ENCODE data around the gene ATP6V0A1.
"Not testable (repeated sequence)": the region's sequence is repeated elsewhere in the genome, so short reads cannot be mapped to it uniquely, and the experiment has no call there.

Gene ATP6V0A1

DNA sequence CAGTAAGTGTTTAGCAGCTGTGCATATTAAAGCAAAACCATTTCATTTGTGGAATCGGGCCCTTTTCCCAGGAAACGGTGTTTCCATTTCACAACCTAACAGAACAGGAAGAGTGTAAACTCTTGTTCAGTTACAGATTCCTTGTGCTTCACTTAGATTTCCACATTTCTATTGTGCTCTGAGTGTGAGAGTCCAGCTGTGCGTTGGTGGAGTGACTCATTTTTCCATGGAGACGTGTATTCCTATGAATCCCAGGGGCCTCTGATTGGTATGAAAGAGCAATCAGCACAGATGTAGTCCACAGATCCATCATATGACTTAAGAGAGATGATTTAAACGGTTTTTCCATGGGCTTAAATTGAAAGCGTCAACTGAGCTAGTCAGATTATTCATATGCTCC lies 22.3 kb upstream of the ATP6V0A1 start:
- no peak for DNase-seq (ENCODE audit: low read depth in 1 of 2, low spot score in 1 of 2)

DNA sequence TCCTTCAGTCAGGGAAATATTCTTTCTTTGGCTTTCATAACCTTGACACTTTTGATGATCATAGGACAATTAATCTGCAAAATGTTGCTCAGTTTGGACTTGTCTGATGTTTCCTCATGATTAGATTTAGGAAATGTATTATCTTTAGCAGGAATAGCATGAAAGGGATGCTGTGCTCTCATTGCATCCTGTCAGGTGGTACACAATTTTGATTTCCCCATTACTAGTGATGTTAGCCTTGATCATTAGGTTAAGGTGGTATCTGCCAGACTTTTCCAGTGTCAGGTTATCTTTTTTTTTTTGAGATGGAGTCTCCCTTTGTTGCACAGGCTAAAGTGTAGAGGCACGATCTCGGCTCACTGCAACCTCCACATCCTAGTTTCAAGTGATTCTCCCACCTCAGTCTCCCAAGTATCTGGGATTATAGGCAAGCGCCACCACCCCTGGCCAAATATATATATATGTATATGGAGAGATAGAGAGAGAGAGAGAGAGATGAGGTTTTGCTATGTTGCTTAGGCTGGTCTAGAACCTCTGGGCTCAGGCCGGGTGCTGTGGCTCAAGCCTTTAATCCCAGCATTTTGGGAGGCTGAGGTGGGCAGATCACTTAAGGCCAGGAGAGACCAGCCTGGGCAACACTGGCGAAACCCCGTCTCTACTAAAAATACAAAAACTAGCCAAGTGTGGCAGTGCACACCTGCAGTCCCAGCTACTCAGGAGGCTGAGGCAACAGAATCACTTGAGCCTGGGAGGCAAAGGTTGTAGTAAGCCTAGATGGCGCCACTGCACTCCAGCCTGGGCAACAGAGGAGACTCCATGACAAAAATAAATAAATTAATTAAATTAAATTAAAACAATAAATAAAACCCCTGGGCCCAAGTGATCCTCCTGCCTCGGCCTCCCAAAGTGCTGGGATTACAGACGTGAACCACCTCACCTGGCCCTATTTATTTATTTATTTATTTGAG lies 19.8 kb upstream of the ATP6V0A1 start:
- no peak for DNase-seq (ENCODE audit: low read depth in 1 of 2, low spot score in 1 of 2)

- DNase-seq (ENCODE audit: low read depth in 1 of 2, low spot score in 1 of 2): no peak
These were observed 17.1 kb upstream of the ATP6V0A1 start for GRCh38 chr17:42441371-42442195.

GRCh38 chr17:42442196-42442565 lies 16.5 kb upstream of the ATP6V0A1 start:
- no peak for DNase-seq (ENCODE audit: low read depth in 1 of 2, low spot score in 1 of 2)

DNA sequence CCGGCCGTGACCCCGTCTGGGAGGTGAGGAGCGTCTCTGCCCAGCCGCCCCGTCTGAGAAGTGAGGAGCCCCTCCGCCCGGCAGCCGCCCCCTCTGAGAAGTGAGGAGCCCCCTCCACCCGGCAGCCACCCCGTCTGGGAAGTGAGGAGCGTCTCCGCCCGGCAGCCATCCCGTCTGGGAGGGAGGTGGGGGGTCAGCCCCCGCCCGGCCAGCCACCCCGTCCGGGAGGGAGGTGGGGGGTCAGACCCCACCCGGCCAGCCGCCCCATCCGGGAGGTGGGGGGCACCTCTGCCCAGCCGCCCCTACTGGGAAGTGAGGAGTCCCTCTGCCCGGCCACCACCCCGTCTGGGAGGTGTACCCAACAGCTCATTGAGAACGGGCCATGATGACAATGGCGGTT lies 9.5 kb upstream of the ATP6V0A1 start:
- not testable (repeated sequence) for DNase-seq (ENCODE audit: low read depth in 1 of 2, low spot score in 1 of 2)

DNA sequence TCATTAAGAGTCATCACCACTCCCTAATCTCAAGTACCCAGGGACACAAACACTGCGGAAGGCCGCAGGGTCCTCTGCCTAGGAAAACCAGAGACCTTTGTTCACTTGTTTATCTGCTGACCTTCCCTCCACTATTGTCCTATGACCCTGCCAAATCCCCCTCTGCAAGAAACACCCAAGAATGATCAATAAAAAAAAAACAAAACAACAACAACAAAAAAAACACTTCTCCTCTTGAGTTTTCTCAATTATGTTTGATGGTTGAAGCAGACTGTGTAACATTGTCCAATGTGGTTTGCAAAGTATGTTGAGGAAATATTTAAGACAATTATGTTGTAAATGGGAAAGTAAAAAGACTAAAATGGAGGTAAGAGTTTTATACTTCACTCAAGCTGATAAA lies 8.8 kb upstream of the ATP6V0A1 start:
- DNase-seq (ENCODE audit: low read depth in 1 of 2, low spot score in 1 of 2): not testable (repeated sequence)

- DNase-seq (ENCODE audit: low read depth in 1 of 2, low spot score in 1 of 2): not testable (repeated sequence)
These were observed 7.4 kb upstream of the ATP6V0A1 start for GRCh38 chr17:42451270-42451669.

DNA sequence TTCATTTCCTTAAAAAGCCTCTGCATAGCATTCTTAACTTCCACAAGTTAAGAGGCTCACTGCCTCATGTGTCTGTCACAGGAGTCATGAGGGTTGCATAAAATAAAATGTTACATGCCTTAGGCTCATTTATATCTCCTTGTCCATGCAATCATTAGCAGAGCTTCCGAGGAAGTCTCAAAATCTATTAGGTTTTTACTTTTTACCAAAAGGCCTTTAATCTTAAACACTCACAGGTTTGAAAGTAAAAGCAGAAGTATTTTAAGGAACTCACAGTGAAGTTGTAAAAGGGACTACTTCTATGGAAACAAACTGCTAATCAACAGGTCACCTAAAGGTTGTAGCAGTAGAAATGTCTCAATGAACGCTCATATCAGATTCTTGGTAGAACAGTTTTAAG lies 5.2 kb upstream of the ATP6V0A1 start:
- DNase-seq (ENCODE audit: low read depth in 1 of 2, low spot score in 1 of 2): no peak

GRCh38 chr17:42454987-42455386 lies 3.7 kb upstream of the ATP6V0A1 start:
- DNase-seq (ENCODE audit: low read depth in 1 of 2, low spot score in 1 of 2): not testable (repeated sequence)

DNA sequence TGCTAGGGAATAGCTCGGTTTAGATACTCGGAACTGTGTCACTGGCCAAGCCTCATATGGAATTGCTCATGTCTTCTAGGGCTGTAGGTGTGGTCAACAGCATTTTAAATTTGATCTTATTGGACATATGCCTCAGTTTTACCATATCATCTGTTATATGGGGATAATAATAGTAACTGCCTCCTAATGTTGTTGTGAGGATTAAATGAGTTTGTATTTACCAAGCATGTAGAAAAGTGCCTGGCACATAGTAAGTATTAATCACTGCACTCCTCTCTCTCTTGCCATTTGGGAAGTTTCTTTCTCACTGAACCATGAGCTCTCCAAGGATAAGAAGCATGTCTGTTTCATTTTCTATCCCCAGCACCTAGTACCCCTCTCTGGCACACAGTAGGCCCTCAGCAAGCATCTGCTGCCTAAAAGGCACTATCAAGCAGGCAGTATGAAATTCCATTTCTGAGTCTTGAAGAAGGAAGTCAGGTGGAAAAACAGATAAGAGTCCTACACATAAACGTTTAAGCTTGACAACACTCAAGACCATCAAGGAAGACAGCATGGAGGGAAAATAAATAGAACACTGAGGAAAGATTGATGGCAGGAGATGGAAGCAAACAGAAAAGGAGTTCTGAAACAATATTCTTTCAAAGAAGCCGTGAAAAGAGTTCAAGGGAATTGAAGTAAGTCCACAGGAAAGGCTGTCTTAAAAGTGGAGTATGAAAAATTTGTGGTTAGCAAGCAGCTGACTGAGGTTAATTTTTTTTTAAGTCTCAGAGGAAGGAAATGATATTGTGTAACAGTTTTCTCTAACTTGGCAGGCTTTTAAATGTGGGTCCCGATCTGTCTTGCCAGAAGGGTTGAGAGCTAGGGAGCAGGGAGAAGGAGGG lies 2.2 kb upstream of the ATP6V0A1 start:
- no peak for DNase-seq (ENCODE audit: low read depth in 1 of 2, low spot score in 1 of 2)

DNA sequence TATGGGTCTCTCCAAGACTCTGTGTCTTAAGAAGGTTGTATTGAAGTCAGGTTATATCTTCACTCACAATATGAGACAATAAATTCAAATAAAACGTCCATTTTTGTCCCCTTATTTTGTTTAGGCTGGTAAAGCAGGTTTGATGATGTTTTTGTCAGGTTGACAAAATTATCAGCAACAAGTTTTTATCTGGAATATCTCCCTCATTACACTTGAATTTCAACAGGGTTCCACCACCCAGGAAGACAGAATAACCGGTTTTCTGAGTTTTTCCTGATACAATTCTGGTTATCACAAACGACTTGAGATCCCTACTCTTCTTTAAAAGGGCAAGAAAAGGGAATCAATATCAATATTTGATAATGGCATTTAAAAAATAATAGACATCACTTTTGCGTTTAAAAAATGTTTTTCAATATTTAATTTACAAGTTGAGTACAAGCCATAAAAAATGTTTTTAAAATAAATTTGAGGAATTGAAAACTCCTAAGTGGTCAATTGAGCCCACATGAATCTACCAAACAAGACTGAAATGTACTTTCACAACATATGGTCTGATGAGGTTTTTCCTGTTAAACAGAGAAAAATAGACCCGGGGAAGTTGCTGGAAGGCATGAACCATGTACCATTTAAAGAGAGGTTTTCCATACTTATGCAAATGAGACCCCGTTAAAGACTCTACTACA lies 1.4 kb upstream of the ATP6V0A1 start:
- no peak for DNase-seq (ENCODE audit: low read depth in 1 of 2, low spot score in 1 of 2)

GRCh38 chr17:42459256-42459800 lies 650 bp downstream of the ATP6V0A1 start:
- DNase-seq (ENCODE audit: low read depth in 1 of 2, low spot score in 1 of 2): no peak

DNA sequence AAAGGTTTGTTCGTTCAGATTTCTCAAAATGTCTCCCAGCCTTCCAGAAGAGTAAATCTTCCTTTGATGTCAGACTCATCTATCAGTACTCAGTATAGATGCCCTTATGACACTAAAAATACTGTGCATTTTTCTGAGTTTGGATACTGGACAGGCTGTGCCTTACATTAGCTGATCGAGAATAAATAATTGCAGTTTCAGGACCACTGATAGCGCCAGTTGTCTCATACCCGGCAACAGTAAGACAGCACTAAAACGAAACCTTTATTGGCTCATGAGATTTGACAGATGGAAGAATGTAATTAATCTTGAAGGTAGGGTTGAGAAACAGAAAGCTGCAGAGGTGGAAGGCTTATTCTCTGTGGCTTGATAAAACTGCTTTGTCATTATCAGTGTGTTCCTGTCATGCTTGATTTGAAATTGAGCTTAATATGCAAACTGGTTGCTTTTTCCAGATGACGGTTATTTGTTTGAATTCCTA lies 1.2 kb downstream of the ATP6V0A1 start:
- DNase-seq (ENCODE audit: low read depth in 1 of 2, low spot score in 1 of 2): peak in 1 of 2 donors; percentile 20

GRCh38 chr17:42460371-42460770 lies 1.7 kb downstream of the ATP6V0A1 start:
- no peak for DNase-seq (ENCODE audit: low read depth in 1 of 2, low spot score in 1 of 2)

DNA sequence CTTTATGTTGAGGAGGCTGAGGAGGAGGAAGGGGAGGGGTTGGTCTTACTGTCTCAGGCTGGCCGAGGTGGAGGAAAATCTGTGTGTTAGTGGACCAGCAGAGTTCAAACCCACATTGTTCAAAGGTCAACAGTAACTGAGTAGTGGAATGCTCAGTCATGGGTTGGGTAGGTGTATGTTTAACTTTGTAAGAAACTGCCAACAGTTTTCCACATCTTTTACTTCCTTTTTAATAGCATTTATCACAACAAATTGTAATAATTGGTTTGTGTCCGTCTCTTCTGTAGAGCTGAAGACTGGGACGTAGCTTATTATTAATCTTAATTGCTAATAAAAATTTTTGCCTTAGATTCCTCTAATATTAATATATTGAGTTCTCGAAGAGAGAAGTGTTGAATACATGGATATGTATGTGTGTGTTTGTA lies 5.3 kb downstream of the ATP6V0A1 start:
- DNase-seq (ENCODE audit: low read depth in 1 of 2, low spot score in 1 of 2): no peak

- no peak for DNase-seq (ENCODE audit: low read depth in 1 of 2, low spot score in 1 of 2)
These were observed 9.2 kb downstream of the ATP6V0A1 start for GRCh38 chr17:42467889-42468288.

GRCh38 chr17:42472709-42473521 lies 14.2 kb downstream of the ATP6V0A1 start:
- DNase-seq (ENCODE audit: low read depth in 1 of 2, low spot score in 1 of 2): no peak

GRCh38 chr17:42474276-42474675 lies 15.6 kb downstream of the ATP6V0A1 start:
- no peak for DNase-seq (ENCODE audit: low read depth in 1 of 2, low spot score in 1 of 2)

- no peak for DNase-seq (ENCODE audit: low read depth in 1 of 2, low spot score in 1 of 2)
These were observed 16.4 kb downstream of the ATP6V0A1 start for GRCh38 chr17:42475121-42475520.

Data from activated CD4-positive, alpha-beta T cell treated with anti-CD3 and anti-CD28 coated beads, Interleukin-2, amount 50 U/mL, for 24 hours (primary cell).